GM12864 (cell line): ENCODE data around the gene ESYT2.

Experiments used
- DNase-seq: peaks from one replicate; pipeline ENCODE4 v3.0.0-alpha.2; 2011; ENCODE audit warnings: low read depth
- H3K4me3 ChIP-seq: 2 replicates; pipeline ENCODE4 v1.5.1; 2011; ENCODE audit warnings: mild to moderate bottlenecking, low read depth, low read length, control low read depth
- TF ChIP-seq, protein P1 (sequence below): IDR thresholded peaks from 2 replicates; pipeline ENCODE4 v1.5.1; 2011; ENCODE audit warnings: low read depth, mild to moderate bottlenecking, moderate library complexity, low read length, control low read depth, inconsistent platforms; ENCODE audit errors: missing control alignments

Gene ESYT2

DNA sequence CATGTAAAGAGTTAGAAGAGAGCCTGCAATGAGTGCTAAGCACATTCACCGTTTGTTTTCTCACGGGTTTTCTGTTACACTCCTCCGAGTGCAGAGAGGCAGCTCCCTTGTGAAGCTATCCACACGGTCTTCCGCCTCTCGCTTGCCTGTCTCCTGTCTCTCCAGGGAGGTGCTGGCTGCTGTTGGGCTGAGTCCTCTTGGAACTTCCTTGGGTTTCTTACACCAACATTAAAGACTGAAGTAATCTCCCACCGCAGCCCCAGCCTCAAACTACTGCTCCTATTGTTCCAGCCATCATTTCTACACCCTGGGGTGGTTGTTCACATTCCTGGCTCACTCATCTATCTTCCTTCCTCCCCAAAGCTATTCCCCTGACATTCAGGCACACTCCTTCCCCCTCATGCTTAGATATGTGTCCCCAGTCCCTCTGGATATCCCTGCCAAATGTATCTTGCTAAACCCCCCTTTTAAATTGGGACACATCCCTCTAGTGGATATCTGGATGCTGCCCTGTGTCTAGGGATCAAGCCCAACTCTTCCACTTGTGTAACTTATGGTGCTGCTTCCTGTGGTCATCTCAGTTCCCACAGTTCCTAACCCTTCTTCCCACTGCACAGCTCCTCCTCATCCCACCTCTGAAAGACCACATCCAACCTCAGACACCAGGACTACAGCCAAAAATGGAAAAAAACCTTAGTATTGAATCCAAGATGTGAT is 14.1 kb downstream of the ESYT2 start:
- TF ChIP-seq, protein P1, sequence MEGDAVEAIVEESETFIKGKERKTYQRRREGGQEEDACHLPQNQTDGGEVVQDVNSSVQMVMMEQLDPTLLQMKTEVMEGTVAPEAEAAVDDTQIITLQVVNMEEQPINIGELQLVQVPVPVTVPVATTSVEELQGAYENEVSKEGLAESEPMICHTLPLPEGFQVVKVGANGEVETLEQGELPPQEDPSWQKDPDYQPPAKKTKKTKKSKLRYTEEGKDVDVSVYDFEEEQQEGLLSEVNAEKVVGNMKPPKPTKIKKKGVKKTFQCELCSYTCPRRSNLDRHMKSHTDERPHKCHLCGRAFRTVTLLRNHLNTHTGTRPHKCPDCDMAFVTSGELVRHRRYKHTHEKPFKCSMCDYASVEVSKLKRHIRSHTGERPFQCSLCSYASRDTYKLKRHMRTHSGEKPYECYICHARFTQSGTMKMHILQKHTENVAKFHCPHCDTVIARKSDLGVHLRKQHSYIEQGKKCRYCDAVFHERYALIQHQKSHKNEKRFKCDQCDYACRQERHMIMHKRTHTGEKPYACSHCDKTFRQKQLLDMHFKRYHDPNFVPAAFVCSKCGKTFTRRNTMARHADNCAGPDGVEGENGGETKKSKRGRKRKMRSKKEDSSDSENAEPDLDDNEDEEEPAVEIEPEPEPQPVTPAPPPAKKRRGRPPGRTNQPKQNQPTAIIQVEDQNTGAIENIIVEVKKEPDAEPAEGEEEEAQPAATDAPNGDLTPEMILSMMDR = no peak
- DNase-seq = no peak
- no peak overlapping the region for H3K4me3 ChIP-seq

DNA sequence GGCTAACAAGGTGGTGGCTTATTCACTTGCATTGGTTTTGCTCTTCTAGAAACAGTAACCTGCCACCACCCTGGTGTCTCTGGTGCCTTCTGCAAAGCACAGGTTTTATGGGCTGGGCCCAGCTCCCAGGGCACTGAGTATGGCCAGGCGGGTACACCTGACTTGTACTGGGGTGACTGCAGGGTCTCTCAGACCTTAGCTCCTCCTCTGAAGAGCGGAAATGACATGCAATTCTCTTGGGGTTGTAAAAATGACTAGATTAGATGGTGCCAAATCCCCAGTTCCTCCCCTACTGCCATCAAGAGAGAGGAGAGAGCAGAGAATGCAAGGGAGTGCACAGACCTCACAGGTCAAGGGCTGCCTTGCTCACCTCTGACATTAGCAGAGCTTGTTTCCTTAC is 14.7 kb downstream of the ESYT2 start:
- no peak overlapping the region for H3K4me3 ChIP-seq
- no peak for DNase-seq
- TF ChIP-seq, protein P1 = no peak

DNA sequence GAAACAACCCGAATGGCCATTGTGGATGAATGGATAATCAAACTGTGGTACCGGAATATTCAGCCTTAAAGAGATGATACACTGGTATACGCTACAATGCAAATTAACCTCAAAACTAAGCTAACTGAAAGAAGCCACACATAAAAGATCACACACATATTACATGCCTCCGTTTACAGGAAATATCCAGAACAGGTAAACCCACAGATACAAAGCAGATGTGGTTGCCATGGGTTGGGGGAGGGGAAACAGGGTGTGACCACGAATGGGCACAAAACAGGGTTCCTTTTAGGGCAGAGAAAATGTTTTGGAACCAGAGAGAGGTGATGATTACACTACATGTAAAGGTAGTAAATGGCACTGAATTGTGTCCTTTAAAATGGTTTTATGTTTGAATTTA is 16.6 kb downstream of the ESYT2 start:
- no peak overlapping the region for H3K4me3 ChIP-seq
- TF ChIP-seq, protein P1 = no peak
- DNase-seq = no peak

DNA sequence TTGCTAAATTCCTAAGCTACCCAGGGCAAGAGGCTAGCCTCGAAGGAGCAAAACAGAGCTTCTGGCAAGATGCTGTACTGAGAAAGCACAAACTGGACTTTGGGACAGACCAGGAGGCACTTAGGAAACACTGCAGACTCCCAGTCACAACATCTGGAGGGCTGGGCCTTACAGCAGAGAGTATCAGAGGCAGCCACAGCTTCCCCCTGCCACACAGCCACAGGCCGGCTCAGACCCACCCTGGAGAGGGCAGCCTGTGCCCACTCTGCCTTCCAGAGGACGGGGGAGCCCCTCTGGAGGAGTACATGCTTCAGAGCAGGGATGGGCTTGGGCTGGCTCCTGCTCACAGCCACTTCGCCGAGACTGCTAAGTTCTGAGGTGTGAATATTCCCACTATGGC is 17.4 kb downstream of the ESYT2 start:
- no peak for DNase-seq
- TF ChIP-seq, protein P1 = no peak
- no peak overlapping the region for H3K4me3 ChIP-seq

DNA sequence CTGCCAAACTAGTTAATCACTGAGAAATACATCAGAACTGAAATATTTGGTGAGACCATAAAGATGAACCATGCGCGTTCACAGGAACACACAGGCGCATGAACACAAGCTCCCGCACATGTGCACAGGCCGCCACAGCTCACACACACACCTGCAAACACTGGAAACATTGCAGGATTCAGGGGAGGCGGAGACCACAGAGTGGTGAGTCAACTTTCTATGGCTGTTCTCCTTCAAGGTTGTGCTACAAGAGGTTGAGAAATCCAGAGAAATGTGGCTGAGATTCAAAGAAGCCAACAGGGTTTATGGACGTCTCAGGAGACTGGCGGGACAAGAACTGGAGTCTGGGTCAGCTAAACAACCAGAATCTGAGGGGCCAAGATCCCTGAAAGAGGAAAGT is 17.8 kb downstream of the ESYT2 start:
- TF ChIP-seq, protein P1 = no peak
- no peak overlapping the region for H3K4me3 ChIP-seq
- DNase-seq = no peak

DNA sequence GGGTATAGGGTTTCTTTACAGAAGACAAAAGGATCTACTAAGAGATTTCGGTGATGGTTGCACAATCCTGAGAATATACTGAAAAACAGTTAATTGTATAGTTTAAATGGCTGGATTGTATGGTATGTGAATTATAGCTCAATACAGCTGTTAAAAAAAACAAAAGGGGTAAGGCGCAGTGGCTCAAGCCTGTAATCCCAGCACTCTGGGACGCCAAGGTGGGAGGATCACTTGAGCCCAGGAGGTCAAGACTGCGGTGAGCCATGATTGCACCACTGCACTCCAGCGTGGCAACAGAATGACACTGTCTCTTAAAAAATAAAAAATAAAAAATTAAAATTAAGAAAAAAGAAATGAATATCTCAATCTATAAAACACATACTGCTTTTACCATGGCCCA is 18.5 kb downstream of the ESYT2 start:
- DNase-seq = no peak
- TF ChIP-seq, protein P1 = no peak
- H3K4me3 ChIP-seq = no peak overlapping the region

DNA sequence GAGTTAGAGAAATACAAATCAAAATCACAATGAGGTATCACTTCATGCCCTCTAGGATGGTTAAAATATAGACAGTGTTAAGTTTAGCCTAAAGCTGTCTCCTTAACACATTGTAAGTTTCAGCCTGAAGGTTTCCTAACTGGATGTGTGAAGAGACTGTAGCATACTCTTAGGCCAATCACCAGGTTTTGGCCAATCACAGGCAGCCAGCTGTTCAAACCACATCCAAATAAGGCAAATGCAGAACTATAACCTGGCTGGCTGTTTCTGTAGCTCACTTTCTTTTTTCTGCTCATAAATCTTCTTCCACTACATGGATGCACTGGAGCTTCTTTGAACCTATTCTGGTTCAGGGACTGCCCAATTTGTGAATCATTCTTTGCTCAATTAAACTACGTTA is 19.7 kb downstream of the ESYT2 start:
- DNase-seq = no peak
- no peak overlapping the region for H3K4me3 ChIP-seq
- TF ChIP-seq, protein P1 = no peak
